Muscle of back (tissue), 10 donors: ENCODE results near the gene KRABD2. TPM values are rescaled to one million over a fixed set of nuclear protein-coding genes. Genes with fewer than 3 reads are reported as not detected.

Experiments used
- polyA plus RNA-seq, 10 donors: library from polyadenylated mRNA; unstranded; fragments of 120-200 nt; gene quantifications; one replicate each; pipeline ENCODE4 v1.2.1, GENCODE V29; 2013; ENCODE audit not compliant: insufficient read length in 10 of 10

The KRABD2 gene

Other genes starting within 250 kb of the KRABD2 start
- gene PER1, start 224.3 kb downstream of the KRABD2 start, polyA plus RNA-seq: 10 to 100 TPM; 31.8 to 90.5 (median 56.4) TPM
- gene VAMP2, start 213.8 kb downstream of the KRABD2 start, polyA plus RNA-seq: 10 to 100 TPM; 53.6 to 73.6 (median 59.5) TPM
- gene TMEM107, start 200.3 kb downstream of the KRABD2 start, polyA plus RNA-seq: 1 to 10 TPM; 4.8 to 7.6 (median 6.3) TPM
- 1 to 10 TPM; 3.1 to 4.7 (median 3.8) TPM for gene BORCS6, start 186.5 kb downstream of the KRABD2 start, polyA plus RNA-seq
- gene AURKB, start 166.1 kb downstream of the KRABD2 start, polyA plus RNA-seq: 10 to 100 TPM; 12.5 to 25.0 (median 17.2) TPM
- gene CTC1, start 128.6 kb downstream of the KRABD2 start, polyA plus RNA-seq: 10 to 100 TPM in 8 of 10 donors, 1 to 10 TPM in 2; 7.4 to 18.0 (median 12.0) TPM
- gene PFAS, start 127.4 kb downstream of the KRABD2 start, polyA plus RNA-seq: 10 to 100 TPM; 17.6 to 29.8 (median 23.1) TPM
- 10 to 100 TPM; 17.3 to 23.4 (median 20.8) TPM for gene RANGRF, start 88.0 kb downstream of the KRABD2 start, polyA plus RNA-seq
- gene SLC25A35, start 81.3 kb downstream of the KRABD2 start, polyA plus RNA-seq: 1 to 10 TPM; 1.0 to 4.3 (median 1.8) TPM
- gene ARHGEF15, start 66.5 kb downstream of the KRABD2 start, polyA plus RNA-seq: 10 to 100 TPM in 9 of 10 donors, 1 to 10 TPM in 1; 9.7 to 21.9 (median 12.1) TPM
- gene ODF4, start 36.9 kb downstream of the KRABD2 start, polyA plus RNA-seq: under 1 TPM in 1 of 10 donors, not detected in 9; 0.29 TPM
- gene RPL26, start 6.5 kb upstream of the KRABD2 start, polyA plus RNA-seq: 1,000 to 10,000 TPM; 3,217 to 3,967 (median 3,406) TPM
- gene RNF222, start 21.1 kb upstream of the KRABD2 start, polyA plus RNA-seq: under 1 TPM in 5 of 10 donors, not detected in 5; 0.07 to 0.12 (median 0.08) TPM
- gene NDEL1, start 59.2 kb upstream of the KRABD2 start, polyA plus RNA-seq: 10 to 100 TPM; 41.1 to 65.0 (median 52.6) TPM